ENCODE data around the gene EBLN2.
"Not testable (repeated sequence)": the region's sequence is repeated elsewhere in the genome, so short reads cannot be mapped to it uniquely, and the experiment has no call there.

Gene EBLN2

DNA sequence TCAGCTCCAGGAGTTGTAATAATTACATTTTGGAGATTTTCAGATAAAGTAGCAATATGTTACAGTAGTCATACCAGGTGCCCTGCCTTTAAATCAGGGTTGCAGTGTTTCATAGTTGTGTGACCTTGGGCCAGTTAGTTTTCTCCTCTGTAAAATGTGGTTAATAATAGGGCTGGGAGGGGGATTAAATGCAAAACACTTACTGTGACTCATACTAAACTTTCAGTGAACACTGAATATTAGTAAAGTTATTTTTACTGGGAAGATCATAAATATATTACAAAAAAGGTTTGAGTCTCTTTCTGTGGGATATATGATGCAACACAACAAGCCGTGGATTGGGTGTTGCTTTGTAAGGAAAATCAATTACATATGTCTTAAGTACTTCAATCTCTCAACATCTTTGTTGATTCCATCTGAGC is 1.1 kb upstream of the EBLN2 start:
- DNase-seq (ENCODE audit: low read depth) = no peak

DNA sequence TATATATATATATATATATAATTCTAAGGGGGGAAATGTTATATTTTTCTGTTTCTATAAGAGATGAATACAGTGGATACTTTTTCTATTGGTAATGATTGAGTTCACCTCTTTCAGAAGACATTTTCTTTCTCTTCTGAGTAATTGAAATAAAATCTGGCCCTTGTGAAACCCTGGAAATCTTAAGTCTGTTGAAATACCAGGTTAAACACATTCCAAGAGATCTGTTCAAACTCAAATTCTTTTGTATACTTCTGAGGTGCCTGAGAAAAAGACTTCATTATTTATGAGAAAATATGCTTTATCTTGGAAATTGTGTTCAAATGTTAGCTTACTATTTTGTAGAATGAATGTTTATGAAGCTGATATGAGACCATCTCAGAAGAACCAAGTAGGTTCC is 4.8 kb downstream of the EBLN2 start:
- not testable (repeated sequence) for DNase-seq (ENCODE audit: low read depth)

GRCh38 chr3:73068419-73068818 is 7.0 kb downstream of the EBLN2 start:
- no peak for DNase-seq (ENCODE audit: low read depth)

DNA sequence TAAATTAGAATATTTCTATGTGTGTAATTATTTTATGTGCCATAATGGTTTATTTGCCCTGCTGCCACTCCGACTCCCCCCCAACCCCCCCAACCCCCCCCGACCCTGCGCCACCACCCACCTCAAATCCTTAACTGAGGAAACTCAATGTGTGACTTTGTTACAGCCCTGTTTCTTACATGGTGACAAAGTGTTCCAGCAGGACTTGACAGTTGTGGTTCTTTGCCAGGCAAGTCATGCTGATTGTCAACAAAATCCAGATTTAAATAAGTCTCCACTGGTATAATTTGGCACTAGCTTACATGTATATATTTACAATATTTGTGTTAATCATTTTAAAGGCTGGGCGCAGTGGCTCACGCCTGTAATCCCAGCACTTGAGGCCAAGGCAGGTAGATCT is 7.7 kb downstream of the EBLN2 start:
- DNase-seq (ENCODE audit: low read depth) = no peak

GRCh38 chr3:73069775-73070444 is 8.5 kb downstream of the EBLN2 start:
- DNase-seq (ENCODE audit: low read depth) = no peak

DNA sequence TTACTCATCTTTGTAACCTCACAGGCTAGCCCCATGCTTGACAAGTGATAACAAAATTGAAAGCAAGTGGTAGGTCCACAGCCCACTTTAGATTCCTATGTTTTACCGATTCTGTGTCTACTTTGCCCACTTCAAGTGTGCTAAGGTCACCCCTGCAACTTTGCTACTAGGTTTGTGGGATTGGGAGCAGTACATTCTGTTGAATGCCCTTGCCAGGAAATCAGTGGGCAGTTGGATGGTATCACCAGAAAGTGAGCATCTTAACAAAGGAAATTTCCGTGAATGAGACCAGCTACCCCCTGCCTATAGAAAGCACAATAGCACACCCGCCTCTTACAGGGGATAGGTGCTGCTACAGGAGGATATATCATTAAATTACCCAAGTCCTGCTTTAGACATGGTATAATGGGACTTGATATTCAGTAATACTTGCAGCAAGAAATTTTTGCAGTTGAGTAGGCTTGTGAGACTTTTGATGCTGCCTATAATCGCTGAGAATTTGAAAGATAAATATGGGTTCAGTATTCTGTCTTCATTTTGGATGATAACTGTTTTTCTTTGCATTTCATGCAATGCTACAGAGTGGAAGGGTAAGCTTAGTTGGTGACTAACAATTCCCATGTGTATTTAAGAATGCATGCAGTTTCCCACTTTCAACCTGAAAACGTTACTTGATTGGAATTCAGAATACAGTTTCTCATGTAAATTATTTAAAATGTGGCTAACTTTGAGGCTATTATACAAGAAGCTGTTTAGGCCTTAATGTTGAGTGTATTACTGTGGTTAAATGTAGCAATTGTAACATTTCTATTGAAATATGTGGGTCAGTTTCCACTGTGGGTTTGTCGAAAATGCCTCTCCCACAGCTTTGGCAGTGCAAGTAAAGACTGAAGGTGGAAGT is 9.5 kb downstream of the EBLN2 start:
- DNase-seq (ENCODE audit: low read depth) = peak; percentile 80

GRCh38 chr3:73071952-73072351 is 10.5 kb downstream of the EBLN2 start:
- no peak for DNase-seq (ENCODE audit: low read depth)

DNA sequence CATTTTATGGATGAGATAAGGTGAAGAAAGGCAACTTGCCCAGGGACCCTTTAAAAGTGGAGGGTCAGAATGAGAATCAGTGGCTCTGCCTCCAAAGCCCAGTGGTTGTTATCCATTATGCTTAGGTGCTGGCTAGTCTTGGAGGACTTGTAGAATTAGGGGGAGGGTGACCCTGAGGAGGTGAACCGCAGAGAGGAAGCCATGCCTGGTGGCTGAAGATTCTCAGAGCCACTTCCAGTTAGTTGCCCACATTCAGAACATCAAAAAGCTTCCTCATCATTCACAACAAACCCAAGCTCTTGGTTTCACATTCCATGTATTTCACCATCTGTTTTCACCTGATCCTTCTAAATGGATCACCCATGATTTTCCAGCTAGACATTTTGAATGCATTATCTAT is 11.2 kb downstream of the EBLN2 start:
- DNase-seq (ENCODE audit: low read depth) = no peak

- no peak for DNase-seq (ENCODE audit: low read depth)
These were observed 11.7 kb downstream of the EBLN2 start for GRCh38 chr3:73073091-73073707.

DNA sequence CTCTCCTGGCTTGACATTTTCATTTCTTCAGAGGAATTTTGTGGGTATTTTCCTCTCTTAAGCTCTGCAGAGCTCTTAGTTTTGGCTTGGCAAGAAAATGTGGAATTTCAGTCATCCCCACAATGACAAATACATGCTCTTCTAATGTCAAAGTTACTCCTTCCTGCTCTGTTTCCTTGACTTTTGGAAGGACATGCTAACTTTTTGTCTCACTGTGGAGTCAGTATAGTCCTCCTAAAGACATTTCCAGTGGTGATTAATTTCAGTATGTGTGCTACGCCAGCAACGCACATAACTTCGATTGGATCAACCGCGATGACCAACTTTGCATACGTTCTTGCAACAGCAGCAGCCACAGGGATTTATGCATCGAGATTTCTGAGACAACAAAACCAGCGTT is 13.3 kb downstream of the EBLN2 start:
- DNase-seq (ENCODE audit: low read depth) = no peak

DNA sequence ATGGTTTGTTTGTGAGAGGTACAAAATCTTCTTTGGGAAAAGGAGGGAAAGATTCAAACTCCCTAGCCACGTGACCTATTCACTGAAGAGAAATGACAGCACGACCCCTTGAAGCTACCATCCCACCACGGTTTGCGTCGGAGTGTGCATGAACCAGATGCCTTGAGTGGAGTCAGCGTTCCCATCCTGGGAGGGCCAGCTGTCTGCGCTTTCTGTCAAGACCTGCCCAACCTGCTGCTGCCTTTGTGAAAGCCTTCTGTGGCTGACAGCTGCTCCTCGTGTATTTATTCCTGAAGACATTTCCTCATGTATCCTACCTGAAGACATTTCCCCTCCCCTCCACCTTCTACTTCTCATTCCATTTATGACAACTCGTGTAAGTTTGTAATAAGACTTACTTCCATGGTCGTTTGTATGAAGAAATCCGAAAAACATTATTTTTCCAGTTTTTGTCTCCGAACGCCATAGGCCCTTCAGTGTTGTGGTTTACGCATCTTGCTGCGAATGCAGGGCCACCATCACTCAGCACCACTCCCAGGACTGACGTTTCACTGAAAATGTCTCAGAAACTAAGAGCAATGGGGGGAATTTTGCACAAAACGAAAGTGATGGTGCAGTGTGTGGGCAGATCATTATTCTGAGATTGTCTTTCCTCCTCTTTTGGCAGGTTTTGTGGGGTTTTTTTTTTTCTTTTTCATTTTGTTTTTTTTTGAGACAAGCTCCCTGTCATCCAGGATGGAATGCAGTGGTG is 18.9 kb downstream of the EBLN2 start:
- no peak for DNase-seq (ENCODE audit: low read depth)

DNA sequence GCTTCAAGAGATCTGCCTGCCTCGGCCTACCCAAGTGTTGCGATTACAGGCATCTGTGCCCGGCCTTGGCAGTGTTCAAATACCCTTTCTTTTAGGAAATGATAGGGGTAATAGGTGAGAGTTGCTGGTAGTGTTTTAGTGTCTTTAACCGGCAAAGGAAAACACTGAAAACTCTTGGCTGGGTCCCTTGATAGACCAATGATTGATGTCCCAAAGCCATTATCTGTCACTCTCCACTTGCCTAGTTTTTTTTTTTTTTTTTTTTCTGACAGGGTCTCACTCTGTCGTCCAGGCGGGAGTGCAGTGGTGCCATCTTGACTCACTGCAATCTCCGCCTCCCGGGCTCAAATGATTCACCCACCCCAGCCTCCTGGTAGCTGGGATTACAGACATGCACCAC is 19.7 kb downstream of the EBLN2 start:
- no peak for DNase-seq (ENCODE audit: low read depth)

DNA sequence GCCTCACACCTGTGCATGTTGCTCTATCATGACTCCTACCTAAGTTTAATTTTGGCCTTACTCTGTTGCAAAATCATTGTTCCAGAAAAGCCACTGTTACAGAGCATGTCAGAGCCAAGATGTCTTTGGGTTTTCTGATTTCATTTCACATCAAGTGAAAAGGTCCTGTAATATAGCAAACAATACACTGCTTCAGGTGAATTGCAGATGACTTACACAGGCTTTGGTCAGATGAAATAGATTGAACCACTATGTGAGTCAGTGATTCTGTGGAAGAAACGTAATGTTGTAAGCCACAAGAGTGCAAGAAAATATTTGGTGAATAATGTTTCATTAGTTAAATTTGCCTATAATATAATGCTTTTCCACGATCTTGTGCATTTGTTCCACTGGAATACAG is 22.7 kb downstream of the EBLN2 start:
- no peak for DNase-seq (ENCODE audit: low read depth)

- peak; percentile 15 for DNase-seq (ENCODE audit: low read depth)
These were observed 24.6 kb downstream of the EBLN2 start for GRCh38 chr3:73086071-73086494.

GRCh38 chr3:73094129-73094528 is 32.7 kb downstream of the EBLN2 start:
- no peak for DNase-seq (ENCODE audit: low read depth)

DNA sequence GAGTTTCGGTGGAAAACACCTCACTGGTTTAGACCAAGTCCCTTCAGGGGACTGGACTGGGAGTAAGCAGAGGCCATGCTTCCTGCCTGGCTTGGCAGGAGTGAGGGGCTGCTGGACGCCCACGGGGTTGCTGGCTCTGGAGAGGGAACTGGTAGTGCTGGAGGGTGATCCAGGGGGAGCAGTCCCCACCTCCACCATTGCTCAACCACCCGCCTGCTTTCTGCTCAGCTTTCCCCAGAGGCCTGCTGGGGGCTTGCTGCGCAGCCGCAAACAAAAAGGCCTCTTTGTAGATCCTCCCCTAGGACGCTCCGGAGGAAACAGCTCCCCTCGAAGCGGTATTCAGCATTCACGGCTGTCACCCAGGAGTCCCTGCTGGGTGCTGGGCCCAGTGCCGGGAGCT is 33.5 kb downstream of the EBLN2 start:
- no peak for DNase-seq (ENCODE audit: low read depth)

DNA sequence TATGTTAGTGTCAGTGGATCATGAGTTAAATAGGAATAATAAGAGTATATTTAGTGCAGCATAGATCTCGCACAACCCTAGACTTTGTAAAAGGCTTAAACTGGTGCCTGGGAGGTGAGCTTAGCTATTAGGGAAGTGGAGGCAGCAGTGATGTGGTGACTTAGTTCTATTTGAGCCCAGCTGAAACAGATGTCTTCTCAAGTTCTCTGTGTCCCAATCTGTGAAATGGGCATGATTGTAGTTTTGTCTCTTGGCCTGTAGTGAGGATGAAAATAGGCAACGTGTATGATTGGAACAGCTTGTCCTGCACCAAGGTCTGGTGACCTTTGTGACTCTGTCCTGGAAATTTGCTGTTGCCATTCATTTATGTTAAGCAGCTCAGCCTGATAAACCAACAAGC is 34.7 kb downstream of the EBLN2 start:
- DNase-seq (ENCODE audit: low read depth) = no peak

- no peak for DNase-seq (ENCODE audit: low read depth)
These were observed 36.6 kb downstream of the EBLN2 start for GRCh38 chr3:73098026-73098425.

- DNase-seq (ENCODE audit: low read depth) = no peak
These were observed 37.4 kb downstream of the EBLN2 start for GRCh38 chr3:73098873-73099272.

DNA sequence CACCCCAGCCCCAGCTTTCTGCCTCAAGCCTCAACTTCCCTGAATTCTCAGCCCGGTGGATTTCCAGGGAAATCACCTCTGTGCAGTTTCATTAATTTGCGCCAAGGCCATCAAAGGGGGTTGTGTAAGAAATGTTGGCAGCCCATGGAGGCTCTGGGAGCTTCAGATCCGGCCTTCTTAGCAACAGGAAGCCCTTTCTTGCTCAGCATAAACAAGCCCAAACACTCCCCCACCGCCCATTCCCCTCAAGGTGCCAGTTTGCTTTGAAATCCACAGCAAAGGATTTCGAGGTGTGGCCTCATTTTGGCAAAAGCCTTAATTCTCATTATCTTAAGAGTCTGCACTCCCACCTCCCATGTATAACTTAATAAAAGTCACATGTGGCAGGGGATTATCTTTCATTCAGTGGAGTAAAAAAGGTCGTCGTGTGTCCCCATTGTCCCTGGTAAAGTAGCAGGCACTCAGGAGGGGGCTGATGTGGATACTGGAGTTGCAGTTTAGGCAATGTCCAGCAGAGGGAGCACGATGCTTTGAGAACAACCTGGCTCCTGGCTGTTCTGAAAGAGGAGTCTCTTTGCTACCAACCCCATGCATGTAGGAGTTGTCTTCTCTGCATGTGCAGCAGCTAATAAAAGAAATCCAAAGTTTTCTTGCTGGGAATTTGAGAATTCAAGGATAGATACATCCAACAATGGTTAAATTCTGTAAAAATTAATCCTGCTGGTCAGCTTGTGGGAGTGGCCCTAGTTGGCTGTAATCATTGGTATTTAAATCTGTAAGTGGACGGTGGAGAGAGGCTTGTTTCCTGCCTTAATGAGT is 39.5 kb downstream of the EBLN2 start:
- DNase-seq (ENCODE audit: low read depth) = peak; percentile 53

- DNase-seq (ENCODE audit: low read depth) = no peak
These were observed 40.4 kb downstream of the EBLN2 start for GRCh38 chr3:73101881-73102280.

Measured in HS-5 (cell line).